HepG2 (cell line): ENCODE data around the gene PRDM11. TPM values are rescaled to one million over a fixed set of nuclear protein-coding genes. Genes with fewer than 3 reads are reported as not detected.

Experiments used
- ATAC-seq: fragments of 200-7000 bp; cut with Tn5 transposase; 3 replicates; pipeline ENCODE4 v1.9.1; 2020; ENCODE audit warnings: mild to moderate bottlenecking, moderate library complexity
- BruUV-seq: library from RNA; stranded (reverse); fragments of 400-500 nt; replicated peaks from 2 replicates; lab custom pipeline; 2021; lab: Mats Ljungman, UMichigan
- CTCF ChIA-PET: fragments of 300-600 bp; formaldehyde crosslinking; extraction: SDS; loops from one replicate; lab custom pipeline; 2021; ENCODE audit warnings: low total read pairs, inconsistent platforms, low intra/inter-chr PET ratio; lab: Yijun Ruan, JAX
- POLR2A ChIA-PET: fragments of 350-600 bp; sonication (Branson Sonifier 250); formaldehyde crosslinking; loops from one replicate; lab custom pipeline; 2020; ENCODE audit warnings: antibody characterized with exemption, inconsistent platforms; lab: Yijun Ruan, JAX
- DNase-seq: peaks from one replicate; pipeline ENCODE4 v3.0.0-alpha.2; 2015; ENCODE audit warnings: low spot score
- FAIRE-seq: peaks from 3 replicates; lab custom pipeline; 2011; peaks lifted over from hg19 to GRCh38; lab: Jason Lieb, UNC
- H2AFZ ChIP-seq: one replicate; pipeline ENCODE4 v1.6.1; 2011; ENCODE audit warnings: low read length, inconsistent platforms
- H3K27ac ChIP-seq: fragments of 300-600 bp; 3 replicates; pipeline ENCODE4 v1.8.0; 2011; ENCODE audit warnings: mixed run types, mild to moderate bottlenecking, mixed read lengths, low read length, inconsistent platforms; ENCODE audit not compliant: insufficient read depth; ENCODE audit errors: extremely low read length
- H3K27me3 ChIP-seq, 2 experiments: fragments of 200-600 bp in 1 of 2; 2 replicates in 1 of 2; 3 replicates in 1 of 2; pipeline versions ENCODE4 v1.6.0 to v1.8.0; 2011; ENCODE audit warnings: low read length in 2 of 2, mild to moderate bottlenecking in 2 of 2, moderate library complexity in 2 of 2, inconsistent platforms in 1 of 2; ENCODE audit not compliant: insufficient read depth in 2 of 2, control insufficient read depth in 1 of 2
- H3K36me3 ChIP-seq, 2 experiments: fragments of 200-600 bp in 1 of 2; replicated peaks in 1 of 2; 2 replicates in 1 of 2; 3 replicates in 1 of 2; pipeline versions ENCODE4 v1.5.1 to v1.8.0; 2011; ENCODE audit warnings: low read length in 2 of 2, inconsistent platforms in 1 of 2; ENCODE audit not compliant: insufficient read depth in 2 of 2, control insufficient read depth in 1 of 2
- H3K4me1 ChIP-seq: 2 replicates; pipeline ENCODE4 v1.5.1; 2012; ENCODE audit warnings: low read length, inconsistent platforms; ENCODE audit not compliant: insufficient read depth
- H3K4me2 ChIP-seq: 2 replicates; pipeline ENCODE4 v1.6.0; 2011; ENCODE audit warnings: low read depth, low read length, inconsistent platforms
- H3K4me3 ChIP-seq, 3 experiments: fragments of 200-600 bp in 1 of 3; sonication (generic), shearing (Covaris generic) in 1 of 3; replicated peaks in 1 of 3; 2 replicates each; pipeline ENCODE4 v1.5.1; 2011 to 2016; ENCODE audit warnings: low read length in 3 of 3, inconsistent platforms in 2 of 3, low read depth in 2 of 3, mild to moderate bottlenecking in 2 of 3, control low read depth in 1 of 3, mixed read lengths in 1 of 3; ENCODE audit not compliant: insufficient read depth in 1 of 3
- H3K79me2 ChIP-seq: one replicate; pipeline ENCODE4 v1.6.1; 2011; ENCODE audit warnings: low read length, inconsistent platforms; ENCODE audit not compliant: insufficient read depth
- H3K9ac ChIP-seq: 2 replicates; pipeline ENCODE4 v1.6.0; 2011; ENCODE audit warnings: mild to moderate bottlenecking, low read depth, low read length, inconsistent platforms; ENCODE audit not compliant: insufficient read depth
- H3K9me3 ChIP-seq: 2 replicates; pipeline ENCODE4 v1.5.1; 2012; ENCODE audit warnings: mild to moderate bottlenecking, low read length
- H4K20me1 ChIP-seq: 2 replicates; pipeline ENCODE4 v1.6.0; 2011; ENCODE audit warnings: inconsistent platforms, mild to moderate bottlenecking, low read length, moderate library complexity; ENCODE audit not compliant: insufficient read depth
- AGO2 ChIP-seq: fragments of 200-400 bp; formaldehyde crosslinking; optimal IDR thresholded peaks from 2 replicates; pipeline ENCODE3; 2017; ENCODE audit warnings: mild to moderate bottlenecking, low read depth, low read length, moderate library complexity
- CBFB ChIP-seq: sonication (generic); formaldehyde crosslinking; IDR thresholded peaks from 2 replicates; pipeline ENCODE4 v1.4.0; 2020; ENCODE audit warnings: missing genetic modification reagents
- ELF3 ChIP-seq: IDR thresholded peaks from 2 replicates; pipeline ENCODE4 v1.6.1; 2016; ENCODE audit warnings: missing genetic modification reagents, missing compliant biosample characterization
- FOSL1 ChIP-seq: sonication (generic); formaldehyde crosslinking; IDR thresholded peaks from 2 replicates; pipeline ENCODE4 v1.9.0; 2021; ENCODE audit warnings: missing genetic modification reagents, borderline replicate concordance
- GATAD1 ChIP-seq: IDR thresholded peaks from 2 replicates; pipeline ENCODE4 v1.6.1; 2016; ENCODE audit warnings: missing genetic modification reagents, missing compliant biosample characterization
- HOXA5 ChIP-seq: sonication (generic); formaldehyde crosslinking; IDR thresholded peaks from 2 replicates; pipeline ENCODE4 v1.4.0; 2020; ENCODE audit warnings: missing genetic modification reagents
- JDP2 ChIP-seq: sonication (generic); formaldehyde crosslinking; IDR thresholded peaks from 2 replicates; pipeline ENCODE4 v1.8.1; 2022; ENCODE audit warnings: missing genetic modification reagents, borderline replicate concordance
- SMAD1 ChIP-seq: sonication (generic); formaldehyde crosslinking; IDR thresholded peaks from 2 replicates; pipeline ENCODE4 v1.4.0; 2020; ENCODE audit warnings: missing genetic modification reagents, low read depth, mild to moderate bottlenecking, borderline replicate concordance
- U2AF2 ChIP-seq: fragments of 200-400 bp; formaldehyde crosslinking; IDR thresholded peaks from 2 replicates; pipeline ENCODE4 v1.6.1; 2017; ENCODE audit warnings: low read depth, mild to moderate bottlenecking, low read length
- ZSCAN12 ChIP-seq: sonication (generic); formaldehyde crosslinking; IDR thresholded peaks from 2 replicates; pipeline ENCODE4 v1.9.0; 2021; ENCODE audit warnings: mild to moderate bottlenecking, missing genetic modification reagents
- WGBS: methylation state at CpG from one replicate; pipeline ENCODE4 v1.1.6; 2017; ENCODE audit warnings: low lambda C conversion rate; 5-methylcytosine and 5-hydroxymethylcytosine counted together
- in situ Hi-C: cut with HindIII; loops from 2 replicates; pipeline ENCODE4 v1.10.0; 2017; ENCODE audit warnings: low pct_unique_long_range_greater_than_20kb; ENCODE audit not compliant: extremely low pct_ligation_motif_present
- intact Hi-C: fragments of 100-400 bp; cut with micrococcal nuclease; formaldehyde crosslinking; loops from one replicate; pipeline ENCODE4 v1.10.0; 2022; ENCODE audit not compliant: unreplicated experiment
- polyA plus RNA-seq, 8 experiments: library from polyadenylated mRNA; depleted of rRNA in 3 of 8; stranded (reverse) in 7 of 8; unstranded in 1 of 8; fragments of >200 nt; fragmentation: Illumina TruSeq in 4 of 8; extraction: Trizol in 4 of 8; gene quantifications; 2 replicates each; pipeline versions ENCODE4 v1.2.1 to v1.2.3, GENCODE V29; 2011 to 2016; ENCODE audit warnings: low read depth in 4 of 8, missing spikeins in 1 of 8, mixed read lengths in 1 of 8; ENCODE audit not compliant: insufficient read depth in 1 of 8
- total RNA-seq, 5 experiments: library from RNA; depleted of rRNA; stranded (reverse); fragments of >200 nt; fragmentation: Illumina TruSeq; extraction: Trizol; gene quantifications; 2 replicates each; pipeline ENCODE4 v1.2.3, GENCODE V29; 2016; ENCODE audit warnings: low read depth in 1 of 5

Gene PRDM11
- total and polyA plus RNA-seq, 2 of the 13 experiments (the other 11 are each of a cell fraction or from before 2014, with no cell fraction given) = 3.4 to 4.7 TPM

DNA sequence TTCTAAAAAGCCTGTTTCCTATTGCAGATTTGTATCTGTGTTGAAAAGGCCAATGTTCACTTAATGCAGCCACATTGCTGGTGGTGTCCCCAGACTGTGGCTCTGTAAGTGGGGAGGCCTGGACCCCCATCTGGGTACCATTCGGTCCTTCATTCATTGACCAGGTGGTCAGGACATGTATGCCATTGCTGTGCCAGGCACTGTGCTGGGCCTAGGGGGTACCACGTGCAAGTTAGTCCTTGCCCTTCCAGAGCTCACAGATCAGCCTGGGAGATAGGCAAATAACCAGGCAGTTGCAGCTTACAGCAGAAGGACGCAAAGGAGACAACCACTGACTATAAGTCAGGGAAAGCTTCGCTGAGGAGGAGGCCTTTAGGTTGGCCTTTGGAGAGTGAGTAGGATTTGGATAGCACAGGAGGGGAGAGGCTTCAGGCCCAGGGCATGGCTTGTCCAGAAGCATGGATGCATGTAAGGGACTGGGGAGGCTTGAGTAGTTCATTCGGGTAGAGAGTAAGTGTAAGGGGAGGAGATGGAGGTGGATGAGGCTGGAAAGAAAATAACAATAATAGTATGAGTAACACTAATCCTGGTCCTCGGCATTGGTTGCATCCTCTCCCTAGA is 5.0 kb downstream of the PRDM11 start:
- Histone ChIP-seq H3K4me2 (no peak overlapping the region), H3K4me1 (peaks cover 37% of the 10 kb centered on the region), H3K9ac (no peak overlapping the region), H3K27ac (no peak overlapping the region), H3K9me3 (no peaks in the 10 kb centered on the region), H3K4me3 (no peak overlapping the region), H3K27me3 (no peaks in the 10 kb centered on the region), H3K79me2 (peaks cover 17% of the 10 kb centered on the region), H4K20me1 (no peaks in the 10 kb centered on the region), H2AFZ (no peak overlapping the region), H3K36me3 (no peaks in the 10 kb centered on the region)
- FAIRE-seq (no peak), DNase-seq (no peak), ATAC-seq (no peak)
- intact Hi-C loops (no loop called here), in situ Hi-C loops (no loop called here)
- ChIA-PET CTCF (no interaction called here), POLR2A (no interaction called here)
- TF ChIP-seq SMAD1 (no peak), HOXA5 (CRISPR knock-in tag) (no peak), CBFB (CRISPR knock-in tag) (no peak), AGO2 (no peak), FOSL1 (CRISPR knock-in tag) (no peak), JDP2 (CRISPR knock-in tag) (no peak), U2AF2 (no peak), GATAD1 (CRISPR knock-in tag) (no peak), ELF3 (CRISPR knock-in tag) (no peak), ZSCAN12 (CRISPR knock-in tag) (no peak)
- WGBS = 83% methylated on average over 5 of the region's 6 CpGs
- BruUV-seq = no TSS peak
